GM12874 (cell line): ENCODE data around the gene ATXN1.
A peak's percentile ranks its signal among the peaks of the same experiment; 100 is the strongest.

Experiments used
- TF ChIP-seq, protein P1 (sequence below): IDR thresholded peaks from 2 replicates; pipeline ENCODE4 v1.5.1; 2011; ENCODE audit warnings: low read depth, mild to moderate bottlenecking, control low read depth, low read length, moderate library complexity; ENCODE audit not compliant: insufficient read depth

Gene ATXN1

DNA sequence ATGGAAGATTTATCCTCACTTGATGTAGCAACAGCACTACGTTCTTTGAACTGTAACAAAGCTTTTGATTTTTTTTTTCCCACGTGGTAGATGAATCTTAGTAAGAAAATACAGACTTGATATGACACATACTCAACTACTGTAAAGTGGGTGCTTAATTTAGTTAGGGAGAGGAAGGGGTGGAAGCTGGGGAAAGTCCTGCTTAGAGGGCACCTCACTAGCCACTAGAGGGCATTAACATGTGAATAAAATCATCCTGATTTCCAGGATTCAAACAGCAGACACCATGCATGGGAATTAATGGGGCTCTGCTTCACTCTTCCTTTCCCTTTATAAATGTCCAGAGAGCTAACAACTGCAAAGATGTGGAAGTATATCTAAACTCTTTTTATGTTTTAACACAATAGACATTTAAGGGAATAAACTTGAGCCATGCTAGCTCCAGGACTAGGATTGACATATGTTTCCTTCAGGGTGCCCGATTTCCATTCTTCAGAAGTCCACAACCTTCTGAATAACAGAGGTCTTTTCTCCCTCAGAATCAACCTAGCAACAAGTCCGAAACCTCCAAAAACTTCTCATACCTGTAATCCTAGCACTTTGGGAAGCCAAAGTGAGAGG lies 250.1 kb downstream of the ATXN1 start:
- TF ChIP-seq, protein P1, sequence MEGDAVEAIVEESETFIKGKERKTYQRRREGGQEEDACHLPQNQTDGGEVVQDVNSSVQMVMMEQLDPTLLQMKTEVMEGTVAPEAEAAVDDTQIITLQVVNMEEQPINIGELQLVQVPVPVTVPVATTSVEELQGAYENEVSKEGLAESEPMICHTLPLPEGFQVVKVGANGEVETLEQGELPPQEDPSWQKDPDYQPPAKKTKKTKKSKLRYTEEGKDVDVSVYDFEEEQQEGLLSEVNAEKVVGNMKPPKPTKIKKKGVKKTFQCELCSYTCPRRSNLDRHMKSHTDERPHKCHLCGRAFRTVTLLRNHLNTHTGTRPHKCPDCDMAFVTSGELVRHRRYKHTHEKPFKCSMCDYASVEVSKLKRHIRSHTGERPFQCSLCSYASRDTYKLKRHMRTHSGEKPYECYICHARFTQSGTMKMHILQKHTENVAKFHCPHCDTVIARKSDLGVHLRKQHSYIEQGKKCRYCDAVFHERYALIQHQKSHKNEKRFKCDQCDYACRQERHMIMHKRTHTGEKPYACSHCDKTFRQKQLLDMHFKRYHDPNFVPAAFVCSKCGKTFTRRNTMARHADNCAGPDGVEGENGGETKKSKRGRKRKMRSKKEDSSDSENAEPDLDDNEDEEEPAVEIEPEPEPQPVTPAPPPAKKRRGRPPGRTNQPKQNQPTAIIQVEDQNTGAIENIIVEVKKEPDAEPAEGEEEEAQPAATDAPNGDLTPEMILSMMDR: peak; percentile 62

DNA sequence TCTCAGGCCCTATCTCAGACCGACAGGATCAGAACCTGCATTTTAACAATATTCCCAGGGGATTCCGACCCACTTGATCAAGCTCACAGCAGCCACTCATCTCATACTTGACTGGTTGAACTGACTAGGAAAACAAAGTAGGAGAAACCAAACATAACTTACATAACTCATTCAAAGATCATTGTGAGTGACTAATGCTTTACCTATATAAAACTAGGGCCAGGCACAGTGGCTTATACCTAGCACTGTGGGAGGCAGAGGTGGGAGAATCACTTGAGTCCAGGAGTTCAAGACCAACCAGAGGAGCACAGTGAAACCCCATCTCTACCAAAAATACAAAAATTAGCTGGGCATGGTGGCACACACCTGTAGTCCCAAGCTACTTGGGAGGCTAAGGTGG lies 251.0 kb downstream of the ATXN1 start:
- TF ChIP-seq, protein P1: no peak

DNA sequence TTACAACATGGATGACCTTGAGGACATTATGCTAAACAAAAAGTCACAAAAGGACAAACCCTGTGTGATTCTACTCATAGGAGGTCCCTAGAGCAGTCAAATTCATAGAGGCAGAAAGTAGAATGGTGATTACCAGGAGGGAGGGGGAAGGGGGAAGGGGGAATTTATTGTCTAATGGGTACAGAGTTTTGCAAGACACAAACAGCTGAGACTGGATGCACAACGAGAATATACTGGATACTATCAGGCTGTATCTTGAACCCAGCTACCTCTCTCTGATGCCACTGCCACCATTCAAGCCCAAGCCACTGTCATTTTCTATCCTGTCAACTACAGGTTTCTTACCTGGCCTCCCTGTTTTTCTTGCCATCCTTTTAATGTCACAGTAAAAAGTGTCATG lies 252.3 kb downstream of the ATXN1 start:
- TF ChIP-seq, protein P1: no peak

DNA sequence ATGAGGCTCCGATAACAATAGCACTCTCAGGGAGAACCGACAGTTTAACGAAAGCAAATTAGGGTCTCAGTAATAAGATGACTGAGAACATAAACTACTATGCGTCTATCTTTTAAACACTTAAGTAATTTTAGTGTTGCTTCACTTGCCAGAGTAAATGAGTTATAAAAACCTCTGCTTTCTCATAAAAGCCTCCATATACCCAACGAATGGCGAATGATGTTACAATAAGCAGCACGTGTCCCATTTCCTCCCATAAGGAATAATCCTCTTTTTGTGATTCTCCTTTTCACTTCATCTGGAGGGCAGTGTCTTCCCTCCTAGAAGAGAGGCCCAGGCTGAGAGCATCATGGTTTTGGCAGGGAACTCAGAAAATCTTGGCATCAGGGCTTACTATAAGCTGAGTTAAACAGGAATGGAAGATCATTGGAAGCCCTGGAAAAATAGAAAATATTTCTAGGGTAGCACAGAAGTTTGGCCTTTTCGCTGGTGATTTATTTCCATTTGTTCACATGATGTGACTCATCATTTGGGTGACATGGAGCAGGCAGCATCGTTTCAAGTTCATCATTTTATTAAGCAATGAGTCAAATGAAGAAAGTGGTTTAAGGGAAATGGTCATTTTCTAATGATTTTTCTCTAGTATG lies 255.4 kb downstream of the ATXN1 start:
- TF ChIP-seq, protein P1: no peak

DNA sequence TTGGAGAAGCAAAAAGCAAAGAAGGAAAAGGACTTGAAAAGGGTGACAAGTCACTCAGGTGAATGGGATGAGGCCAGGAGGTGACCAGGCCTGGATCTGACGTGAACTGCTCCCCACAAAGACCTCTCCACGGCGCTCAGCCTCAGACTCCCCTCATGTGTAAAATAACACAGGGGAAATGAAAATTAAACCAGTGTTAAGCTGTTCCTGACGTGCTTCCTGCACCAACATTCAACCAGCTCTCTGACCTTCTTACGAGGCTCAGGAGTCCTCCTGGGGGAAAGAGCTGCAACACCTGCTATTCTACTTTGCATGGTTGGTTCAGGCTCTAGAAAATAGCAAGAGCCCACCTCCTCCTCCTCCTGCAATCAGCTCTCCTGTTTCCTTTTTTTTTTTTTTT lies 256.7 kb downstream of the ATXN1 start:
- TF ChIP-seq, protein P1: no peak

DNA sequence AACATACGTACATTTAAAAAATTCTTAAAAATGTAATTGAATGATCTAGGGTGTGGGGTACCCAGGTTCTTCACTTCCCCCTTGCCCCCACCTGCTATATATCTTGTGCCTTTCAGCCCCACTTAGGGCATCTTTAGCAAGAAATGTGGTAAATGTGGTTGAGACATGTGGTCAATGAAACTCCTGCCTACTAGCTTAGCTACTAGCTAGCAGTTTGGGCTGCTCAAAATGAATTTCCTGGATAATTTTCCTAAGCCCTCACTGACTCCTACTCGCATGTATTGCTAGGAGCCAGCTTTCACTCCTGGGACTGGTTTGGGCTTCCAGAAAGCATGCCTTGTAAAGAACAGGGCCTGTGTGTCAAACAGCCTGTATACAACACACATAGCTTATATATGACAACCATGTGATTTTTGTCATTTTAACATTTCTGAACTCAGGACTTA lies 257.3 kb downstream of the ATXN1 start:
- TF ChIP-seq, protein P1: no peak

DNA sequence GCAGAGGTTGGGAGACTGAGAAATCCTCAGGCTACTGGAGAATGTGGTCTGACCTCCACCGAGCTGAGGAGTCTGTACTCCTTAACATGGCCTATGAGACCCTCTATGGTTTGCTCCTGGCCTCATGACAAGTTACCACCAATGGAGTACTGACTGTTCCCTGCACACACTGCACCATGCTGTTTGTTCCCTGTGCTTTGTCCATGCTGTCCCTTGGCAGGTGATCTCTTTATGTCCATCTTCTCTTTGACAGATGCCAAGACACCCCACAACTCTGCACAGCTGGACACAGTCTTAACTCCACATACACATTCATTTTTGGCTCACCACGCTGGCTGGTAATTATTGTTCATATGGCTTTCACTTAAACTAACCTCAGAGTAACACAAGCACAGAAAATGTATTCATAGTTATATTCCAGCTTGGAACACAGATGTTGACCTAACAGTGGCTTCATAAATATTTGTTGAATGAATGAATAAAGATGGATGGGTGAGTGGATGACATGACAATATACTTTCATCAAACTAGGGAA lies 258.0 kb downstream of the ATXN1 start:
- TF ChIP-seq, protein P1: no peak
